Stomach (tissue), 9 donors: ENCODE results near the gene C1orf159. TPM values are rescaled to one million over a fixed set of nuclear protein-coding genes. Genes with fewer than 3 reads are reported as not detected.

Experiments used
- DNase-seq, 2 donors: peaks; one replicate each; pipeline versions ENCODE4 v3.0.0 to v3.0.0-alpha.2; 2013 to 2019
- H3K27ac ChIP-seq, 5 donors: fragments of 200-600 bp in 4 of 5; sonication (generic) in 4 of 5; one replicate each; pipeline ENCODE4 v1.5.1; 2013 to 2019; ENCODE audit warnings: mild to moderate bottlenecking in 1 of 5, moderate library complexity in 1 of 5
- H3K27me3 ChIP-seq, 3 donors: fragments of 200-600 bp; sonication (generic); one replicate each; pipeline ENCODE4 v1.5.1; 2017 to 2019; ENCODE audit warnings: mixed run types in 1 of 3
- H3K36me3 ChIP-seq, 4 donors: fragments of 200-600 bp; sonication (generic); 1 replicate in 3 of 4; 2 replicates in 1 of 4; pipeline ENCODE4 v1.5.1; 2016 to 2019
- H3K4me1 ChIP-seq, 4 donors: fragments of 200-600 bp; sonication (generic); one replicate each; pipeline ENCODE4 v1.5.1; 2016 to 2019
- H3K4me3 ChIP-seq, 4 donors: fragments of 200-600 bp; sonication (generic) in 3 of 4; one replicate each; pipeline ENCODE4 v1.5.1; 2016 to 2019; ENCODE audit warnings: mild to moderate bottlenecking in 1 of 4
- H3K9me3 ChIP-seq, 4 donors: fragments of 200-600 bp; sonication (generic); one replicate each; pipeline ENCODE4 v1.5.1; 2016 to 2019
- EP300 ChIP-seq: sonication (generic); formaldehyde crosslinking; IDR thresholded peaks from one replicate; pipeline ENCODE4 v1.6.1; 2017; ENCODE audit warnings: antibody characterized with exemption
- POLR2A ChIP-seq, 4 donors: fragments of 450-650 bp; IDR thresholded peaks; one replicate each; pipeline ENCODE4 v1.6.1; 2016; ENCODE audit warnings: antibody characterized with exemption in 4 of 4, control low read depth in 2 of 4, mild to moderate bottlenecking in 1 of 4, moderate library complexity in 1 of 4
- POLR2AphosphoS5 ChIP-seq, 3 donors: sonication (generic); formaldehyde crosslinking; IDR thresholded peaks; one replicate each; pipeline ENCODE4 v1.6.1; 2016; ENCODE audit warnings: antibody characterized with exemption in 3 of 3
- WGBS, 5 donors: extraction: QIAGEN DNeasy Blood & Tissue Kit in 3 of 5; methylation state at CpG; one replicate each; pipeline versions ENCODE4 v1.1.5 to v1.1.7; 2013 to 2018; 5-methylcytosine and 5-hydroxymethylcytosine counted together
- intact Hi-C: fragments of 100-400 bp; cut with DNase I; formaldehyde crosslinking; loops from one replicate; pipeline ENCODE4 v1.15.1; 2023; ENCODE audit warnings: low total_unique reads
- polyA plus RNA-seq, 3 donors: library from polyadenylated mRNA; stranded (reverse); fragments of 200-250 nt; gene quantifications; one replicate each; pipeline ENCODE4 v1.2.3, GENCODE V29; 2013
- total RNA-seq, 5 donors: library from RNA; depleted of rRNA; stranded (reverse); fragments of >200 nt; gene quantifications; one replicate each; pipeline versions ENCODE4 v1.1.0 to v1.2.3, GENCODE V29; 2014 to 2016
- TF ChIP-seq, protein P1 (sequence below), 7 experiments: fragments of 450-650 bp in 4 of 7; fragments of 200-600 bp in 3 of 7; sonication (generic) in 3 of 7; IDR thresholded peaks; one replicate each; pipeline ENCODE4 v1.5.1; 2016 to 2019; ENCODE audit warnings: antibody characterized with exemption in 7 of 7, control low read depth in 2 of 7, mild to moderate bottlenecking in 1 of 7
- donor health status: healthy with polysubstance abuse.
- donor health status: Bipolar disorder and iron deficiency.
- donor health status: healthy.

C1orf159 gene
- total and polyA plus RNA-seq, 8 donors: 10.2 to 67.0 (median 18.5) TPM

GRCh38 chr1:1161078-1161682 lies 45.3 kb upstream of the C1orf159 start:
- intact Hi-C loops: no loop called here
- WGBS, 5 donors: 88 to 91% (median 89%) methylated on average over 19 to 29 of the region's 29 CpGs

GRCh38 chr1:1160281-1160930 lies 44.5 kb upstream of the C1orf159 start:
- Histone ChIP-seq H3K27ac (peak overlapping the region in 4 of 5 donors; percentile 92 to 97 (median 96)), H3K4me3 (no peak overlapping the region), H3K9me3 (no peaks in the 10 kb centered on the region), H3K4me1 (peaks cover 17 to 54% (median 48%) of the 10 kb centered on the region in 4 donors), H3K36me3 (no peaks in the 10 kb centered on the region), H3K27me3 (peaks cover 0 to 27% (median 5%) of the 10 kb centered on the region in 3 donors)
- intact Hi-C loops: no loop called here
- 84 to 87% (median 85%) methylated on average over 18 to 23 of the region's 23 CpGs for WGBS, 5 donors
- DNase-seq: no peak
- TF ChIP-seq POLR2AphosphoS5 (IDR thresholded peaks at IDR 0.05) (no peak), EP300 (no peak)
- TF ChIP-seq, protein P1, sequence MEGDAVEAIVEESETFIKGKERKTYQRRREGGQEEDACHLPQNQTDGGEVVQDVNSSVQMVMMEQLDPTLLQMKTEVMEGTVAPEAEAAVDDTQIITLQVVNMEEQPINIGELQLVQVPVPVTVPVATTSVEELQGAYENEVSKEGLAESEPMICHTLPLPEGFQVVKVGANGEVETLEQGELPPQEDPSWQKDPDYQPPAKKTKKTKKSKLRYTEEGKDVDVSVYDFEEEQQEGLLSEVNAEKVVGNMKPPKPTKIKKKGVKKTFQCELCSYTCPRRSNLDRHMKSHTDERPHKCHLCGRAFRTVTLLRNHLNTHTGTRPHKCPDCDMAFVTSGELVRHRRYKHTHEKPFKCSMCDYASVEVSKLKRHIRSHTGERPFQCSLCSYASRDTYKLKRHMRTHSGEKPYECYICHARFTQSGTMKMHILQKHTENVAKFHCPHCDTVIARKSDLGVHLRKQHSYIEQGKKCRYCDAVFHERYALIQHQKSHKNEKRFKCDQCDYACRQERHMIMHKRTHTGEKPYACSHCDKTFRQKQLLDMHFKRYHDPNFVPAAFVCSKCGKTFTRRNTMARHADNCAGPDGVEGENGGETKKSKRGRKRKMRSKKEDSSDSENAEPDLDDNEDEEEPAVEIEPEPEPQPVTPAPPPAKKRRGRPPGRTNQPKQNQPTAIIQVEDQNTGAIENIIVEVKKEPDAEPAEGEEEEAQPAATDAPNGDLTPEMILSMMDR (IDR thresholded peaks at IDR 0.05): no peak

More at GRCh38 chr1:1161078-1161682, 45.3 kb upstream of the C1orf159 start:
- TF ChIP-seq POLR2A (IDR thresholded peaks at IDR 0.05): no peak
- TF ChIP-seq, protein P1 (IDR thresholded peaks at IDR 0.05): no peak
- no peak for TF ChIP-seq POLR2AphosphoS5 (IDR thresholded peaks at IDR 0.05)
- no peak for TF ChIP-seq EP300
- no peaks in the 10 kb centered on the region for H3K36me3 ChIP-seq
- H3K4me3 ChIP-seq: no peak overlapping the region
- peaks cover 23 to 60% (median 51%) of the 10 kb centered on the region in 4 donors for H3K4me1 ChIP-seq
- DNase-seq: no peak
- H3K27ac ChIP-seq: peak overlapping the region in 4 of 5 donors; percentile 95 to 97 (median 96)
- H3K9me3 ChIP-seq: no peaks in the 10 kb centered on the region
- peaks cover 0 to 35% (median 10%) of the 10 kb centered on the region in 3 donors for H3K27me3 ChIP-seq

- Histone ChIP-seq H3K9me3 (no peaks in the 10 kb centered on the region), H3K36me3 (no peaks in the 10 kb centered on the region), H3K4me1 (peaks cover 14 to 54% (median 48%) of the 10 kb centered on the region in 4 donors), H3K27me3 (peaks cover 0 to 7% (median 5%) of the 10 kb centered on the region in 3 donors), H3K27ac (peak overlapping the region; percentile 92 to 100 (median 97)), H3K4me3 (peak overlapping the region; percentile 51 to 66 (median 56))
- WGBS, 5 donors: 3 to 14% (median 9%) methylated on average over 23 to 46 of the region's 46 CpGs
- TF ChIP-seq EP300 (no peak), POLR2AphosphoS5 (IDR thresholded peaks at IDR 0.05) (peak; percentile 3 to 63 (median 61))
- peak; percentile 83 to 93 for DNase-seq
- intact Hi-C loops: no loop called here
These were observed 42.2 kb upstream of the C1orf159 start for GRCh38 chr1:1157914-1158710.

- Histone ChIP-seq H3K27ac (peak overlapping the region; percentile 92 to 100 (median 97)), H3K4me1 (peaks cover 14 to 53% (median 48%) of the 10 kb centered on the region in 4 donors), H3K27me3 (peaks cover 0 to under 1% (median 0%) of the 10 kb centered on the region in 3 donors), H3K9me3 (no peaks in the 10 kb centered on the region), H3K36me3 (no peaks in the 10 kb centered on the region), H3K4me3 (peak overlapping the region; percentile 51 to 66 (median 56))
- peak; percentile 92 to 97 for DNase-seq
- intact Hi-C loops: no loop called here
- WGBS, 5 donors: 0 to 1% (median 0%) methylated on average over 7 to 29 of the region's 29 CpGs
- peak; percentile 50 to 92 (median 90) for TF ChIP-seq POLR2AphosphoS5 (IDR thresholded peaks at IDR 0.05)
- TF ChIP-seq, protein P1 (IDR thresholded peaks at IDR 0.05): no peak
- peak in 2 of 4 donors; percentile 76 for TF ChIP-seq POLR2A (IDR thresholded peaks at IDR 0.05)
These were observed 41.6 kb upstream of the C1orf159 start for GRCh38 chr1:1157426-1157913.
